ENCODE results near the gene DLD. TPM values are rescaled to one million over a fixed set of nuclear protein-coding genes. Genes with fewer than 3 reads are reported as not detected.
"Not testable (repeated sequence)": the region's sequence is repeated elsewhere in the genome, so short reads cannot be mapped to it uniquely, and the experiment has no call there.

Gene DLD
- total RNA-seq, 1 experiment from 2014 or later = 88.8 TPM

GRCh38 chr7:107920048-107920772 lies 29.2 kb downstream of the DLD start:
- TF ChIP-seq SIN3A (IDR thresholded peaks at IDR 0.05; ENCODE audit: borderline replicate concordance, insufficient read depth, low read depth, low read length) (no peak), TCF7L2 (IDR thresholded peaks at IDR 0.05; ENCODE audit: low read depth, low read length) (peak; percentile 68), POLR2AphosphoS5 (IDR thresholded peaks at IDR 0.05; ENCODE audit: low read depth, low read length) (peak; percentile 65)
- H3K27ac ChIP-seq (ENCODE audit: low read length) = peak overlapping the region; percentile 53
- ChIA-PET POLR2A (no interaction called here), CTCF (no interaction called here)
- DNase-seq (ENCODE audit: low read depth, low spot score) (no peak), ATAC-seq (peak; percentile 61)
- in situ Hi-C loops (cut with HindIII; ENCODE audit: low pct_unique_long_range_greater_than_20kb, low sequenced_read_pairs) (no loop called here), intact Hi-C loops (cut with micrococcal nuclease; ENCODE audit: unreplicated experiment) (no loop called here)
- no TSS peak for BruUV-seq (replicated peaks)
- no peaks in the 10 kb centered on the region for H3K27me3 ChIP-seq (ENCODE audit: control insufficient read depth, insufficient read depth, low read length)
- H3K9me3 ChIP-seq (ENCODE audit: control insufficient read depth, insufficient read depth, low read depth, low read length) = no peaks in the 10 kb centered on the region
- peaks cover 21% of the 10 kb centered on the region for H3K4me1 ChIP-seq (ENCODE audit: control insufficient read depth, insufficient read depth, low read length)
- H3K4me3 ChIP-seq (ENCODE audit: low read depth in 2 of 2, low read length in 2 of 2) = no peak overlapping the region
- peaks cover 49% of the 10 kb centered on the region for H3K36me3 ChIP-seq (ENCODE audit: control insufficient read depth, insufficient read depth, low read length)

DNA sequence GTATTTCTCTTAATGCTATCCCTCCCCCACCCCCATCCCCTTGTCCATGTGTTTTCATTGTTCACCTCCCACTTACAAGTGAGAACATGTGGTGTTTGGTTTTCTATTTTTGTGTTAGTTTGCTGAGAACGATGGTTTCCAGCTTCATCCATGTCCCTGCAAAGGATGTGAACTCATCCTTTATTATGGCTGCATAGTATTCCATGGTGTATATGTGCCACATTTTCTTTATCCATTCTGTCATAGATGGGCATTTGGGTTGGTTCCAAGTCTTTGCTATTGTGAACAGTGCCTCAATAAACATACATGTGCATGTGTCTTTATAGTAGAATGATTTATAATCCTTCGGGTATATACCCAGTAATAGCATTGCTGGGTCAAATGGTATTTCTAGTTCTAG lies 30.8 kb downstream of the DLD start:
- H3K27me3 ChIP-seq (ENCODE audit: control insufficient read depth, insufficient read depth, low read length); ATAC-seq; DNase-seq (ENCODE audit: low read depth, low spot score); BruUV-seq (replicated peaks); in situ Hi-C loops (cut with HindIII; ENCODE audit: low pct_unique_long_range_greater_than_20kb, low sequenced_read_pairs); H3K27ac ChIP-seq (ENCODE audit: low read length); H3K9me3 ChIP-seq (ENCODE audit: control insufficient read depth, insufficient read depth, low read depth, low read length); intact Hi-C loops (cut with micrococcal nuclease; ENCODE audit: unreplicated experiment); CTCF ChIA-PET; H3K4me3 ChIP-seq (ENCODE audit: low read depth in 2 of 2, low read length in 2 of 2): not testable (repeated sequence)
- Histone ChIP-seq H3K36me3 (ENCODE audit: control insufficient read depth, insufficient read depth, low read length) (peaks cover 51% of the 10 kb centered on the region), H3K4me1 (ENCODE audit: control insufficient read depth, insufficient read depth, low read length) (peaks cover 26% of the 10 kb centered on the region)
- POLR2A ChIA-PET = interaction anchor here (0.7 kb wide), 1 partner anchor 176 kb away, joined by 10 read pairs; no protein-coding TSS in a partner anchor

DNA sequence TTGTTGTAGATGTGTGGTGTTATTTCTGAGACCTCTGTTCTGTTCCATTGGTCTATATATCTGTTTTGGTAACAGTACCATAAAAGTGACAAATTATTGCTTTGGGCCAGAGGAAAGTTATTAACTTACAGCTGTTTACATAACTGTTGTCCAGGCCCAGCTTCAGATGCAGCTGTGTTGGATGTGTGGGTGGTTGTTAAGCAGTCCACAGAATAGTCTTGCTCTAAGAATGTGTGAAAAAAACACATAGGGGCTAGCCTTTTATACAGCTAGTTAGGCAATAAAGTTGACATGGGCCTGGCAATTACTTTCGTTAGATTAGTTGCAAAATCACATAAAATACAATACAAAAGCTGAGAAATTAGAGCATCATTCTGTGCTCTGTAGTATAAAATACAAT lies 31.9 kb downstream of the DLD start:
- Histone ChIP-seq H3K4me1 (ENCODE audit: control insufficient read depth, insufficient read depth, low read length) (peaks cover 26% of the 10 kb centered on the region), H3K36me3 (ENCODE audit: control insufficient read depth, insufficient read depth, low read length) (peaks cover 48% of the 10 kb centered on the region), H3K4me3 (ENCODE audit: low read depth in 2 of 2, low read length in 2 of 2) (no peak overlapping the region), H3K27me3 (ENCODE audit: control insufficient read depth, insufficient read depth, low read length) (no peaks in the 10 kb centered on the region), H3K9me3 (ENCODE audit: control insufficient read depth, insufficient read depth, low read depth, low read length) (no peaks in the 10 kb centered on the region), H3K27ac (ENCODE audit: low read length) (no peak overlapping the region)
- in situ Hi-C loops (cut with HindIII; ENCODE audit: low pct_unique_long_range_greater_than_20kb, low sequenced_read_pairs) (no loop called here), intact Hi-C loops (cut with micrococcal nuclease; ENCODE audit: unreplicated experiment) (no loop called here)
- no peak for ATAC-seq
- no peak for DNase-seq (ENCODE audit: low read depth, low spot score)
- TF ChIP-seq SIN3A (IDR thresholded peaks at IDR 0.05; ENCODE audit: borderline replicate concordance, insufficient read depth, low read depth, low read length) (no peak), CTCF (IDR thresholded peaks at IDR 0.05) (no peak), POLR2AphosphoS5 (IDR thresholded peaks at IDR 0.05; ENCODE audit: low read depth, low read length) (no peak), TCF7L2 (IDR thresholded peaks at IDR 0.05; ENCODE audit: low read depth, low read length) (no peak)
- TF ChIP-seq, protein P1, sequence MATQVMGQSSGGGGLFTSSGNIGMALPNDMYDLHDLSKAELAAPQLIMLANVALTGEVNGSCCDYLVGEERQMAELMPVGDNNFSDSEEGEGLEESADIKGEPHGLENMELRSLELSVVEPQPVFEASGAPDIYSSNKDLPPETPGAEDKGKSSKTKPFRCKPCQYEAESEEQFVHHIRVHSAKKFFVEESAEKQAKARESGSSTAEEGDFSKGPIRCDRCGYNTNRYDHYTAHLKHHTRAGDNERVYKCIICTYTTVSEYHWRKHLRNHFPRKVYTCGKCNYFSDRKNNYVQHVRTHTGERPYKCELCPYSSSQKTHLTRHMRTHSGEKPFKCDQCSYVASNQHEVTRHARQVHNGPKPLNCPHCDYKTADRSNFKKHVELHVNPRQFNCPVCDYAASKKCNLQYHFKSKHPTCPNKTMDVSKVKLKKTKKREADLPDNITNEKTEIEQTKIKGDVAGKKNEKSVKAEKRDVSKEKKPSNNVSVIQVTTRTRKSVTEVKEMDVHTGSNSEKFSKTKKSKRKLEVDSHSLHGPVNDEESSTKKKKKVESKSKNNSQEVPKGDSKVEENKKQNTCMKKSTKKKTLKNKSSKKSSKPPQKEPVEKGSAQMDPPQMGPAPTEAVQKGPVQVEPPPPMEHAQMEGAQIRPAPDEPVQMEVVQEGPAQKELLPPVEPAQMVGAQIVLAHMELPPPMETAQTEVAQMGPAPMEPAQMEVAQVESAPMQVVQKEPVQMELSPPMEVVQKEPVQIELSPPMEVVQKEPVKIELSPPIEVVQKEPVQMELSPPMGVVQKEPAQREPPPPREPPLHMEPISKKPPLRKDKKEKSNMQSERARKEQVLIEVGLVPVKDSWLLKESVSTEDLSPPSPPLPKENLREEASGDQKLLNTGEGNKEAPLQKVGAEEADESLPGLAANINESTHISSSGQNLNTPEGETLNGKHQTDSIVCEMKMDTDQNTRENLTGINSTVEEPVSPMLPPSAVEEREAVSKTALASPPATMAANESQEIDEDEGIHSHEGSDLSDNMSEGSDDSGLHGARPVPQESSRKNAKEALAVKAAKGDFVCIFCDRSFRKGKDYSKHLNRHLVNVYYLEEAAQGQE (IDR thresholded peaks at IDR 0.05; ENCODE audit: insufficient read depth in 1 of 2, low read depth in 2 of 2, low read length in 1 of 2) = no peak
- ChIA-PET POLR2A (no interaction called here), CTCF (no interaction called here)
- no TSS peak for BruUV-seq (replicated peaks)
